Body of pancreas (tissue), 4 donors: Measurements from ENCODE around the gene NBEA.

Experiments
- CTCF ChIP-seq, 7 experiments: fragments of 450-650 bp in 4 of 7; fragments of 200-600 bp in 3 of 7; sonication (generic) in 3 of 7; IDR thresholded peaks; one replicate each; pipeline ENCODE4 v1.5.1; 2016 to 2019; ENCODE audit warnings: antibody characterized with exemption in 7 of 7
- POLR2A ChIP-seq, 3 donors: fragments of 450-650 bp; IDR thresholded peaks; one replicate each; pipeline ENCODE4 v1.6.1; 2016; ENCODE audit warnings: antibody characterized with exemption in 3 of 3, mild to moderate bottlenecking in 2 of 3

DNA sequence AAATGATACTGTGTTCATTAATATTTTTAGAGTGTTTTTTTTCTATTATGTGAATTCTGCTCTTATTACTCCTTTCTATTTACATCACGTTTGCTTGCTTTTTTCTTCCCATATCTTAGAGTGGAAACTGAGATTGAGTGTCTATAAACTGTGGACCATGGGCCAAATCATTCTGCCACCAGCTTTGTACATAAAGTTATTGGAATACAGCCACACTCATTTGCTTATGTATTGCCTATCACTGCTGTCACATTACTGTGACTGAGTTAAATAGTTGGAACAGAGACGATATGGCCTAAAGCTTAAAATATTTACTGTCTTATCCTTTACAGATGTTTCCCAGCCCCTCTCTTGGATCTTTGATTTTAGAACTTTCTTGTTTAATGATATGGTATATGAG, 274.1 kb downstream of the NBEA start:
- TF ChIP-seq CTCF (IDR thresholded peaks at IDR 0.05) (no peak), POLR2A (IDR thresholded peaks at IDR 0.05) (no peak)
